ENCODE data around the gene ZSWIM7.

ZSWIM7 gene

GRCh38 chr17:15999141-15999973 is at the start of gene ZSWIM7, which contains the start of gene TTC19:
TSS of gene ZSWIM7 (minus strand) at chr17:15999704. CDS start at chr17:15999594, 110 bp downstream.
TSS of gene TTC19 (plus strand) at chr17:15999824. CDS start at chr17:15999849, 25 bp downstream.
- Histone ChIP-seq H3K27me3 (replicated peaks; ENCODE audit: control insufficient read depth, insufficient read depth, low read length) (no peaks in the 10 kb centered on the region), H3K4me1 (ENCODE audit: control insufficient read depth, insufficient read depth, low read length) (peaks cover 14% of the 10 kb centered on the region), H3K4me3 (ENCODE audit: low read length) (peak within 1 kb of the TSS; percentile 81), H3K36me3 (ENCODE audit: control insufficient read depth, insufficient read depth, low read length, severe bottlenecking) (peaks cover 32% of the 10 kb centered on the region), H3K9me3 (ENCODE audit: control insufficient read depth, low read length) (peaks cover 6% of the 10 kb centered on the region), H3K9ac (ENCODE audit: low read length) (peak within 1 kb of the TSS; percentile 90)
- peak; percentile 96 for DNase-seq (ENCODE audit: low read depth)

- no peak for DNase-seq (ENCODE audit: low read depth)
- Histone ChIP-seq H3K4me3 (ENCODE audit: low read length) (no peak overlapping the region), H3K9me3 (ENCODE audit: control insufficient read depth, low read length) (peaks cover 4% of the 10 kb centered on the region), H3K36me3 (ENCODE audit: control insufficient read depth, insufficient read depth, low read length, severe bottlenecking) (peaks cover 67% of the 10 kb centered on the region), H3K4me1 (ENCODE audit: control insufficient read depth, insufficient read depth, low read length) (no peaks in the 10 kb centered on the region), H3K9ac (ENCODE audit: low read length) (no peak overlapping the region), H3K27me3 (replicated peaks; ENCODE audit: control insufficient read depth, insufficient read depth, low read length) (no peaks in the 10 kb centered on the region)
These were observed 49.4 kb upstream of the ZSWIM7 start for GRCh38 chr17:16048811-16049449.

GRCh38 chr17:16046966-16047365 is 47.5 kb upstream of the ZSWIM7 start:
- Histone ChIP-seq H3K27me3 (replicated peaks; ENCODE audit: control insufficient read depth, insufficient read depth, low read length) (no peaks in the 10 kb centered on the region), H3K9me3 (ENCODE audit: control insufficient read depth, low read length) (no peaks in the 10 kb centered on the region), H3K36me3 (ENCODE audit: control insufficient read depth, insufficient read depth, low read length, severe bottlenecking) (peaks cover 76% of the 10 kb centered on the region), H3K9ac (ENCODE audit: low read length) (no peak overlapping the region), H3K4me1 (ENCODE audit: control insufficient read depth, insufficient read depth, low read length) (no peaks in the 10 kb centered on the region), H3K4me3 (ENCODE audit: low read length) (no peak overlapping the region)
- DNase-seq (ENCODE audit: low read depth): peak; percentile 5

- DNase-seq (ENCODE audit: low read depth): no peak
- Histone ChIP-seq H3K9ac (ENCODE audit: low read length) (no peak overlapping the region), H3K4me3 (ENCODE audit: low read length) (no peak overlapping the region), H3K4me1 (ENCODE audit: control insufficient read depth, insufficient read depth, low read length) (peaks cover 2% of the 10 kb centered on the region), H3K36me3 (ENCODE audit: control insufficient read depth, insufficient read depth, low read length, severe bottlenecking) (peaks cover 76% of the 10 kb centered on the region), H3K27me3 (replicated peaks; ENCODE audit: control insufficient read depth, insufficient read depth, low read length) (no peaks in the 10 kb centered on the region), H3K9me3 (ENCODE audit: control insufficient read depth, low read length) (no peaks in the 10 kb centered on the region)
These were observed 45.0 kb upstream of the ZSWIM7 start for GRCh38 chr17:16044487-16044886.

- Histone ChIP-seq H3K4me3 (ENCODE audit: low read length) (no peak overlapping the region), H3K36me3 (ENCODE audit: control insufficient read depth, insufficient read depth, low read length, severe bottlenecking) (peaks cover 76% of the 10 kb centered on the region), H3K4me1 (ENCODE audit: control insufficient read depth, insufficient read depth, low read length) (peaks cover 6% of the 10 kb centered on the region), H3K9ac (ENCODE audit: low read length) (no peak overlapping the region), H3K27me3 (replicated peaks; ENCODE audit: control insufficient read depth, insufficient read depth, low read length) (no peaks in the 10 kb centered on the region), H3K9me3 (ENCODE audit: control insufficient read depth, low read length) (no peaks in the 10 kb centered on the region)
- DNase-seq (ENCODE audit: low read depth): peak; percentile 27
These were observed 41.3 kb upstream of the ZSWIM7 start for GRCh38 chr17:16040710-16041251.

- Histone ChIP-seq H3K9ac (ENCODE audit: low read length) (no peak overlapping the region), H3K27me3 (replicated peaks; ENCODE audit: control insufficient read depth, insufficient read depth, low read length) (no peaks in the 10 kb centered on the region), H3K4me3 (ENCODE audit: low read length) (no peak overlapping the region), H3K9me3 (ENCODE audit: control insufficient read depth, low read length) (no peaks in the 10 kb centered on the region), H3K36me3 (ENCODE audit: control insufficient read depth, insufficient read depth, low read length, severe bottlenecking) (peaks cover 80% of the 10 kb centered on the region), H3K4me1 (ENCODE audit: control insufficient read depth, insufficient read depth, low read length) (peaks cover 6% of the 10 kb centered on the region)
- DNase-seq (ENCODE audit: low read depth): peak; percentile 13
These were observed 38.1 kb upstream of the ZSWIM7 start for GRCh38 chr17:16037636-16038035.

GRCh38 chr17:16036261-16036660 is 36.8 kb upstream of the ZSWIM7 start:
- no peak overlapping the region for H3K4me3 ChIP-seq (ENCODE audit: low read length)

GRCh38 chr17:16033729-16034349 is 34.3 kb upstream of the ZSWIM7 start:
- Histone ChIP-seq H3K9ac (ENCODE audit: low read length) (no peak overlapping the region), H3K9me3 (ENCODE audit: control insufficient read depth, low read length) (no peaks in the 10 kb centered on the region), H3K27me3 (replicated peaks; ENCODE audit: control insufficient read depth, insufficient read depth, low read length) (no peaks in the 10 kb centered on the region), H3K4me1 (ENCODE audit: control insufficient read depth, insufficient read depth, low read length) (peaks cover 6% of the 10 kb centered on the region), H3K4me3 (ENCODE audit: low read length) (no peak overlapping the region), H3K36me3 (ENCODE audit: control insufficient read depth, insufficient read depth, low read length, severe bottlenecking) (peaks cover 95% of the 10 kb centered on the region)
- DNase-seq (ENCODE audit: low read depth): no peak

More at GRCh38 chr17:16036261-16036660, 36.8 kb upstream of the ZSWIM7 start:
- no peaks in the 10 kb centered on the region for H3K27me3 ChIP-seq (replicated peaks; ENCODE audit: control insufficient read depth, insufficient read depth, low read length)
- peaks cover 86% of the 10 kb centered on the region for H3K36me3 ChIP-seq (ENCODE audit: control insufficient read depth, insufficient read depth, low read length, severe bottlenecking)
- no peak overlapping the region for H3K9ac ChIP-seq (ENCODE audit: low read length)
- H3K4me1 ChIP-seq (ENCODE audit: control insufficient read depth, insufficient read depth, low read length): peaks cover 6% of the 10 kb centered on the region
- no peak for DNase-seq (ENCODE audit: low read depth)
- no peaks in the 10 kb centered on the region for H3K9me3 ChIP-seq (ENCODE audit: control insufficient read depth, low read length)

GRCh38 chr17:16027708-16028584 is 28.4 kb upstream of the ZSWIM7 start:
- peak; percentile 87 for DNase-seq (ENCODE audit: low read depth)
- H3K9me3 ChIP-seq (ENCODE audit: control insufficient read depth, low read length): no peaks in the 10 kb centered on the region
- H3K4me1 ChIP-seq (ENCODE audit: control insufficient read depth, insufficient read depth, low read length): peaks cover 18% of the 10 kb centered on the region
- H3K9ac ChIP-seq (ENCODE audit: low read length): peak overlapping the region; percentile 42
- peaks cover 96% of the 10 kb centered on the region for H3K36me3 ChIP-seq (ENCODE audit: control insufficient read depth, insufficient read depth, low read length, severe bottlenecking)
- H3K27me3 ChIP-seq (replicated peaks; ENCODE audit: control insufficient read depth, insufficient read depth, low read length): no peaks in the 10 kb centered on the region
- H3K4me3 ChIP-seq (ENCODE audit: low read length): no peak overlapping the region

- Histone ChIP-seq H3K9me3 (ENCODE audit: control insufficient read depth, low read length) (no peaks in the 10 kb centered on the region), H3K4me3 (ENCODE audit: low read length) (no peak overlapping the region), H3K9ac (ENCODE audit: low read length) (no peak overlapping the region), H3K36me3 (ENCODE audit: control insufficient read depth, insufficient read depth, low read length, severe bottlenecking) (peaks cover 96% of the 10 kb centered on the region), H3K27me3 (replicated peaks; ENCODE audit: control insufficient read depth, insufficient read depth, low read length) (no peaks in the 10 kb centered on the region), H3K4me1 (ENCODE audit: control insufficient read depth, insufficient read depth, low read length) (peaks cover 18% of the 10 kb centered on the region)
- no peak for DNase-seq (ENCODE audit: low read depth)
These were observed 27.4 kb upstream of the ZSWIM7 start for GRCh38 chr17:16026895-16027294.
